22Rv1 (cell line): ENCODE results near the gene PALLD.

ENCODE experiments used
- ZFX ChIP-seq: fragments of 450-650 bp; IDR thresholded peaks from 2 replicates; pipeline ENCODE4 v1.6.1; 2017; ENCODE audit warnings: antibody characterized with exemption, borderline replicate concordance
- TF ChIP-seq, protein P1 (sequence below): fragments of 450-650 bp; IDR thresholded peaks from 2 replicates; pipeline ENCODE4 v1.5.1; 2017; ENCODE audit warnings: mild to moderate bottlenecking

DNA sequence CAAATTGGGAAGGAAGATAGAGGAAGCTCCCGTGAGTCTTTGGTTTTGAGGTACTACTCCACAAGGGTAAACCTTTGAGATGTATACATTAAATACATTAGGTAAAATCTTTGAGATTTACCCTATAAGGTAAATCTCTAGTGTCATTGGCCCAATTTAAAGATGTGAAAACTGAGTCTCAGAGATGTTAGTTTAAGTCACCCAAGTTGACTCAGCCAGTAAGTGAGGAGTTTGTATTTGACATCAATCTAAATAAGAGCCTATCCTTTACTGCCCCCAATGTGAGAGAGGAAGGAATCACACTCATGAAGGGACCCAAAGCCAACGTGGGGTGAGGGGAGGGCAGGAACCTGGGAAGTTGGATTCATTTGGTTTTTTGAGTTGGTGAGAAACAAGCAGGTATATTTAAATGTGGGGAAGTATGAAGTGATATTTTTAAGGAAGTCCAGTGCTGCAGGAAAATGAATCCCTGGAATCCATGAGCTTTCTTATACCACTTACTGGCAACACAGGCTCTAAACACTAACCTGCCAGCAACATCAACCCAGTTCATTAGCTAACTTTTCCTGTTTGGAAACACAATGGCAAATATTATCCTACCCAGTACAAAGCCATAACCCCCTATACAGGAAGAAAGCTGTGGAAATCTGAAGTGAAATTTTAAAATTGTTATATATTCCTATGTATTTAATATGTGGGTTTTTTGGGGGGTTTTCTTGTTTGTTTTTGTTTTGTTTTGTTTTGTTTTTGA lies 55.3 kb downstream of the PALLD start:
- TF ChIP-seq, protein P1, sequence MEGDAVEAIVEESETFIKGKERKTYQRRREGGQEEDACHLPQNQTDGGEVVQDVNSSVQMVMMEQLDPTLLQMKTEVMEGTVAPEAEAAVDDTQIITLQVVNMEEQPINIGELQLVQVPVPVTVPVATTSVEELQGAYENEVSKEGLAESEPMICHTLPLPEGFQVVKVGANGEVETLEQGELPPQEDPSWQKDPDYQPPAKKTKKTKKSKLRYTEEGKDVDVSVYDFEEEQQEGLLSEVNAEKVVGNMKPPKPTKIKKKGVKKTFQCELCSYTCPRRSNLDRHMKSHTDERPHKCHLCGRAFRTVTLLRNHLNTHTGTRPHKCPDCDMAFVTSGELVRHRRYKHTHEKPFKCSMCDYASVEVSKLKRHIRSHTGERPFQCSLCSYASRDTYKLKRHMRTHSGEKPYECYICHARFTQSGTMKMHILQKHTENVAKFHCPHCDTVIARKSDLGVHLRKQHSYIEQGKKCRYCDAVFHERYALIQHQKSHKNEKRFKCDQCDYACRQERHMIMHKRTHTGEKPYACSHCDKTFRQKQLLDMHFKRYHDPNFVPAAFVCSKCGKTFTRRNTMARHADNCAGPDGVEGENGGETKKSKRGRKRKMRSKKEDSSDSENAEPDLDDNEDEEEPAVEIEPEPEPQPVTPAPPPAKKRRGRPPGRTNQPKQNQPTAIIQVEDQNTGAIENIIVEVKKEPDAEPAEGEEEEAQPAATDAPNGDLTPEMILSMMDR: no peak
- no peak for TF ChIP-seq ZFX
